Measurements from ENCODE around the gene OR2J2. TPM values are rescaled to one million over a fixed set of nuclear protein-coding genes. Genes with fewer than 3 reads are reported as not detected.

OR2J2 gene
- total and polyA plus RNA-seq, 2 of the 13 experiments (the other 11 are each of a cell fraction or from before 2014, with no cell fraction given), result 0.36 TPM; not detected in 1

- no peak overlapping the region for H2AFZ ChIP-seq (ENCODE audit: low read length)
- no peak overlapping the region for H3K27ac ChIP-seq (ENCODE audit: extremely low read length, insufficient read depth, low read length)
- ChIA-PET CTCF (ENCODE audit: low intra/inter-chr PET ratio, low total read pairs) (no interaction called here), POLR2A (no interaction called here)
- ATAC-seq (no peak), FAIRE-seq (no peak), DNase-seq (ENCODE audit: low spot score) (no peak)
- WGBS (ENCODE audit: low lambda C conversion rate), result 46% methylated on average over 2 of the region's 2 CpGs
- in situ Hi-C loops (cut with HindIII; ENCODE audit: extremely low pct_ligation_motif_present, low pct_unique_long_range_greater_than_20kb) (no loop called here), intact Hi-C loops (cut with micrococcal nuclease; ENCODE audit: unreplicated experiment) (no loop called here)
- no peaks in the 10 kb centered on the region for H4K20me1 ChIP-seq (ENCODE audit: insufficient read depth, low read length)
- no peak overlapping the region for H3K4me3 ChIP-seq (replicated peaks in 1 of 3; ENCODE audit: insufficient read depth in 1 of 3, low read depth in 2 of 3, low read length in 3 of 3)
- H3K36me3 ChIP-seq (replicated peaks in 1 of 2; ENCODE audit: control insufficient read depth in 1 of 2, insufficient read depth in 2 of 2, low read length in 2 of 2), result no peaks in the 10 kb centered on the region
- no peak overlapping the region for H3K4me2 ChIP-seq (ENCODE audit: low read depth, low read length)
- H3K4me1 ChIP-seq (ENCODE audit: insufficient read depth, low read length), result peaks cover 9% of the 10 kb centered on the region
- TF ChIP-seq MBD4 (IDR thresholded peaks at IDR 0.05; ENCODE audit: borderline replicate concordance, low read length), result no peak
- TF ChIP-seq SRSF4 (IDR thresholded peaks at IDR 0.05; ENCODE audit: low read depth, low read length, poor library complexity, severe bottlenecking), result no peak
- no peak for TF ChIP-seq HOXA3 (CRISPR knock-in tag; IDR thresholded peaks at IDR 0.05)
- TF ChIP-seq ZNF331 (CRISPR knock-in tag; IDR thresholded peaks at IDR 0.05), result no peak
- no peak for TF ChIP-seq ZNF121 (CRISPR knock-in tag; IDR thresholded peaks at IDR 0.05)
- no peak for TF ChIP-seq ZHX1 (CRISPR knock-in tag; IDR thresholded peaks at IDR 0.05; ENCODE audit: low read depth)
- TF ChIP-seq GATAD2A (CRISPR knock-in tag; IDR thresholded peaks at IDR 0.05), result no peak
- no peak for TF ChIP-seq ZNF75D (CRISPR knock-in tag; IDR thresholded peaks at IDR 0.05; ENCODE audit: borderline replicate concordance)
- no peak for TF ChIP-seq ZNF788 (CRISPR knock-in tag; IDR thresholded peaks at IDR 0.05; ENCODE audit: borderline replicate concordance)
- no peak for TF ChIP-seq ZBTB10 (CRISPR knock-in tag; IDR thresholded peaks at IDR 0.05; ENCODE audit: borderline replicate concordance)
- no peak for TF ChIP-seq GFI1 (CRISPR knock-in tag; IDR thresholded peaks at IDR 0.05; ENCODE audit: borderline replicate concordance)
- TF ChIP-seq ARID2 (CRISPR knock-in tag; IDR thresholded peaks at IDR 0.05; ENCODE audit: borderline replicate concordance), result no peak
- H3K79me2 ChIP-seq (ENCODE audit: insufficient read depth, low read length), result no peaks in the 10 kb centered on the region
- no peaks in the 10 kb centered on the region for H3K27me3 ChIP-seq (ENCODE audit: control insufficient read depth in 1 of 2, insufficient read depth in 2 of 2, low read length in 2 of 2)
- H3K9ac ChIP-seq (ENCODE audit: insufficient read depth, low read depth, low read length), result no peak overlapping the region
- no peaks in the 10 kb centered on the region for H3K9me3 ChIP-seq (ENCODE audit: low read length)
- no TSS peak for BruUV-seq (replicated peaks)
Observed at GRCh38 chr6:29211488-29211887, 40.8 kb downstream of the OR2J2 start.
